HepG2 (cell line): ENCODE measurements around the gene ACOXL. TPM values are rescaled to one million over a fixed set of nuclear protein-coding genes. Genes with fewer than 3 reads are reported as not detected.

Experiments used
- ATAC-seq: fragments of 200-7000 bp; cut with Tn5 transposase; 3 replicates; pipeline ENCODE4 v1.9.1; 2020; ENCODE audit warnings: mild to moderate bottlenecking, moderate library complexity
- BruUV-seq: library from RNA; stranded (reverse); fragments of 400-500 nt; replicated peaks from 2 replicates; lab custom pipeline; 2021; lab: Mats Ljungman, UMichigan
- CTCF ChIA-PET: fragments of 300-600 bp; formaldehyde crosslinking; extraction: SDS; loops from one replicate; lab custom pipeline; 2021; ENCODE audit warnings: low total read pairs, inconsistent platforms, low intra/inter-chr PET ratio; lab: Yijun Ruan, JAX
- POLR2A ChIA-PET: fragments of 350-600 bp; sonication (Branson Sonifier 250); formaldehyde crosslinking; loops from one replicate; lab custom pipeline; 2020; ENCODE audit warnings: antibody characterized with exemption, inconsistent platforms; lab: Yijun Ruan, JAX
- DNase-seq: peaks from one replicate; pipeline ENCODE4 v3.0.0-alpha.2; 2015; ENCODE audit warnings: low spot score
- FAIRE-seq: peaks from 3 replicates; lab custom pipeline; 2011; peaks lifted over from hg19 to GRCh38; lab: Jason Lieb, UNC
- H2AFZ ChIP-seq: one replicate; pipeline ENCODE4 v1.6.1; 2011; ENCODE audit warnings: low read length, inconsistent platforms
- H3K27ac ChIP-seq: fragments of 300-600 bp; 3 replicates; pipeline ENCODE4 v1.8.0; 2011; ENCODE audit warnings: mixed run types, mild to moderate bottlenecking, mixed read lengths, low read length, inconsistent platforms; ENCODE audit not compliant: insufficient read depth; ENCODE audit errors: extremely low read length
- H3K27me3 ChIP-seq, 2 experiments: fragments of 200-600 bp in 1 of 2; 2 replicates in 1 of 2; 3 replicates in 1 of 2; pipeline versions ENCODE4 v1.6.0 to v1.8.0; 2011; ENCODE audit warnings: low read length in 2 of 2, mild to moderate bottlenecking in 2 of 2, moderate library complexity in 2 of 2, inconsistent platforms in 1 of 2; ENCODE audit not compliant: insufficient read depth in 2 of 2, control insufficient read depth in 1 of 2
- H3K36me3 ChIP-seq, 2 experiments: fragments of 200-600 bp in 1 of 2; replicated peaks in 1 of 2; 2 replicates in 1 of 2; 3 replicates in 1 of 2; pipeline versions ENCODE4 v1.5.1 to v1.8.0; 2011; ENCODE audit warnings: low read length in 2 of 2, inconsistent platforms in 1 of 2; ENCODE audit not compliant: insufficient read depth in 2 of 2, control insufficient read depth in 1 of 2
- H3K4me1 ChIP-seq: 2 replicates; pipeline ENCODE4 v1.5.1; 2012; ENCODE audit warnings: low read length, inconsistent platforms; ENCODE audit not compliant: insufficient read depth
- H3K4me2 ChIP-seq: 2 replicates; pipeline ENCODE4 v1.6.0; 2011; ENCODE audit warnings: low read depth, low read length, inconsistent platforms
- H3K4me3 ChIP-seq, 3 experiments: fragments of 200-600 bp in 1 of 3; sonication (generic), shearing (Covaris generic) in 1 of 3; replicated peaks in 1 of 3; 2 replicates each; pipeline ENCODE4 v1.5.1; 2011 to 2016; ENCODE audit warnings: low read length in 3 of 3, inconsistent platforms in 2 of 3, low read depth in 2 of 3, mild to moderate bottlenecking in 2 of 3, control low read depth in 1 of 3, mixed read lengths in 1 of 3; ENCODE audit not compliant: insufficient read depth in 1 of 3
- H3K79me2 ChIP-seq: one replicate; pipeline ENCODE4 v1.6.1; 2011; ENCODE audit warnings: low read length, inconsistent platforms; ENCODE audit not compliant: insufficient read depth
- H3K9ac ChIP-seq: 2 replicates; pipeline ENCODE4 v1.6.0; 2011; ENCODE audit warnings: mild to moderate bottlenecking, low read depth, low read length, inconsistent platforms; ENCODE audit not compliant: insufficient read depth
- H3K9me3 ChIP-seq: 2 replicates; pipeline ENCODE4 v1.5.1; 2012; ENCODE audit warnings: mild to moderate bottlenecking, low read length
- H4K20me1 ChIP-seq: 2 replicates; pipeline ENCODE4 v1.6.0; 2011; ENCODE audit warnings: inconsistent platforms, mild to moderate bottlenecking, low read length, moderate library complexity; ENCODE audit not compliant: insufficient read depth
- BHLHE40 ChIP-seq: IDR thresholded peaks from 2 replicates; pipeline ENCODE4 v1.6.1; 2011; ENCODE audit warnings: low read length, improper control_type of control experiment
- CSRNP2 ChIP-seq: sonication (generic); formaldehyde crosslinking; conservative IDR thresholded peaks from 2 replicates; pipeline ENCODE4 v1.8.0; 2022; ENCODE audit warnings: low read depth, missing genetic modification reagents
- EZH2 ChIP-seq: conservative IDR thresholded peaks from 2 replicates; pipeline ENCODE4 v1.6.1; 2012; ENCODE audit warnings: mild to moderate bottlenecking, low read depth, low read length, moderate library complexity
- HOXA7 ChIP-seq: sonication (generic); formaldehyde crosslinking; IDR thresholded peaks from 2 replicates; pipeline ENCODE4 v1.8.1; 2022; ENCODE audit warnings: mild to moderate bottlenecking, missing genetic modification reagents, moderate library complexity
- MXD4 ChIP-seq: IDR thresholded peaks from 2 replicates; pipeline ENCODE4 v1.6.1; 2016; ENCODE audit warnings: mild to moderate bottlenecking, missing biosample characterization, missing genetic modification reagents
- PRPF4 ChIP-seq: fragments of 200-400 bp; formaldehyde crosslinking; IDR thresholded peaks from 2 replicates; pipeline ENCODE4 v1.6.1; 2016; ENCODE audit warnings: low read length, low read depth; ENCODE audit not compliant: poor library complexity, severe bottlenecking
- SMC3 ChIP-seq: IDR thresholded peaks from 2 replicates; pipeline ENCODE4 v1.6.1; 2011; ENCODE audit warnings: low read length, improper control_type of control experiment
- ZFP62 ChIP-seq: sonication (generic); formaldehyde crosslinking; IDR thresholded peaks from 2 replicates; pipeline ENCODE4 v1.4.0; 2020; ENCODE audit warnings: missing genetic modification reagents
- ZIK1 ChIP-seq: sonication (generic); formaldehyde crosslinking; IDR thresholded peaks from 2 replicates; pipeline ENCODE4 v1.5.0; 2020; ENCODE audit warnings: mild to moderate bottlenecking, low read depth, missing genetic modification reagents, borderline replicate concordance
- ZNF546 ChIP-seq: sonication (generic); formaldehyde crosslinking; conservative IDR thresholded peaks from 2 replicates; pipeline ENCODE4 v1.8.1; 2023; ENCODE audit warnings: mild to moderate bottlenecking, missing genetic modification reagents
- ZNF629 ChIP-seq: sonication (generic); formaldehyde crosslinking; conservative IDR thresholded peaks from 2 replicates; pipeline ENCODE4 v1.5.0; 2020; ENCODE audit warnings: missing genetic modification reagents
- whole genome bisulfite sequencing: methylation state at CpG from one replicate; pipeline ENCODE4 v1.1.6; 2017; ENCODE audit warnings: low lambda C conversion rate; 5-methylcytosine and 5-hydroxymethylcytosine counted together
- in situ Hi-C: cut with HindIII; loops from 2 replicates; pipeline ENCODE4 v1.10.0; 2017; ENCODE audit warnings: low pct_unique_long_range_greater_than_20kb; ENCODE audit not compliant: extremely low pct_ligation_motif_present
- intact Hi-C: fragments of 100-400 bp; cut with micrococcal nuclease; formaldehyde crosslinking; loops from one replicate; pipeline ENCODE4 v1.10.0; 2022; ENCODE audit not compliant: unreplicated experiment
- polyA plus RNA-seq, 8 experiments: library from polyadenylated mRNA; depleted of rRNA in 3 of 8; stranded (reverse) in 7 of 8; unstranded in 1 of 8; fragments of >200 nt; fragmentation: Illumina TruSeq in 4 of 8; extraction: Trizol in 4 of 8; gene quantifications; 2 replicates each; pipeline versions ENCODE4 v1.2.1 to v1.2.3, GENCODE V29; 2011 to 2016; ENCODE audit warnings: low read depth in 4 of 8, missing spikeins in 1 of 8, mixed read lengths in 1 of 8; ENCODE audit not compliant: insufficient read depth in 1 of 8
- total RNA-seq, 5 experiments: library from RNA; depleted of rRNA; stranded (reverse); fragments of >200 nt; fragmentation: Illumina TruSeq; extraction: Trizol; gene quantifications; 2 replicates each; pipeline ENCODE4 v1.2.3, GENCODE V29; 2016; ENCODE audit warnings: low read depth in 1 of 5
- TF ChIP-seq, protein P1 (sequence below): sonication (generic); formaldehyde crosslinking; IDR thresholded peaks from 2 replicates; pipeline ENCODE4 v1.5.0; 2020; ENCODE audit warnings: mild to moderate bottlenecking, missing genetic modification reagents

ACOXL gene
- total and polyA plus RNA-seq, 2 of the 13 experiments (the other 11 are each of a cell fraction or from before 2014, with no cell fraction given) = not detected

DNA sequence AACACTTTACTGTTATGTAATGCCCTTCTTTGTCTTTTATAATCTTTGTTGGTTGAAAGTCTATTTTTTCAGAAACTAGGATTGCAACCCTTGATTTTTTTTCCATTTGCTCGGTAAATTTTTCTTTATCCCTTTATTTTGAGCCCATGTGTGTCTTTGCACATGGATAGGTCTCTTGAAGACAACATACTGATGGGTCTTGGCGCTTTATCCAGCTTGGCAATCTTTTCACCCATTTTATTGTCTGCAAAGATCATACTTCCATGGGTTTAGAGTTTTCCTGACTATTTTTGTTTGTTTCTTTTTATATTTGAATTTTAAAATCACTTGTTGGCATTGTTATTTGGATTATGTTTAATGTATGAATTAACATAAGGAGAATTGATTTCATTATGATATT lies 27.0 kb downstream of the ACOXL start:
- Histone ChIP-seq H3K9me3 (peaks cover 8% of the 10 kb centered on the region), H3K79me2 (no peaks in the 10 kb centered on the region), H4K20me1 (no peaks in the 10 kb centered on the region), H3K27me3 (no peaks in the 10 kb centered on the region), H3K27ac (no peak overlapping the region), H3K9ac (no peak overlapping the region), H3K4me3 (no peak overlapping the region), H2AFZ (no peak overlapping the region), H3K36me3 (no peaks in the 10 kb centered on the region), H3K4me1 (no peaks in the 10 kb centered on the region), H3K4me2 (no peak overlapping the region)
- FAIRE-seq (no peak), ATAC-seq (no peak), DNase-seq (no peak)
- ChIA-PET POLR2A (no interaction called here), CTCF (no interaction called here)
- BruUV-seq = no TSS peak
- intact Hi-C loops (no loop called here), in situ Hi-C loops (no loop called here)
- no peak for TF ChIP-seq EZH2
- TF ChIP-seq ZFP62 (CRISPR knock-in tag) = no peak
- no peak for TF ChIP-seq ZIK1 (CRISPR knock-in tag)
- no peak for TF ChIP-seq ZNF546 (CRISPR knock-in tag)
- TF ChIP-seq ZNF629 (CRISPR knock-in tag) = no peak
- TF ChIP-seq, protein P1, sequence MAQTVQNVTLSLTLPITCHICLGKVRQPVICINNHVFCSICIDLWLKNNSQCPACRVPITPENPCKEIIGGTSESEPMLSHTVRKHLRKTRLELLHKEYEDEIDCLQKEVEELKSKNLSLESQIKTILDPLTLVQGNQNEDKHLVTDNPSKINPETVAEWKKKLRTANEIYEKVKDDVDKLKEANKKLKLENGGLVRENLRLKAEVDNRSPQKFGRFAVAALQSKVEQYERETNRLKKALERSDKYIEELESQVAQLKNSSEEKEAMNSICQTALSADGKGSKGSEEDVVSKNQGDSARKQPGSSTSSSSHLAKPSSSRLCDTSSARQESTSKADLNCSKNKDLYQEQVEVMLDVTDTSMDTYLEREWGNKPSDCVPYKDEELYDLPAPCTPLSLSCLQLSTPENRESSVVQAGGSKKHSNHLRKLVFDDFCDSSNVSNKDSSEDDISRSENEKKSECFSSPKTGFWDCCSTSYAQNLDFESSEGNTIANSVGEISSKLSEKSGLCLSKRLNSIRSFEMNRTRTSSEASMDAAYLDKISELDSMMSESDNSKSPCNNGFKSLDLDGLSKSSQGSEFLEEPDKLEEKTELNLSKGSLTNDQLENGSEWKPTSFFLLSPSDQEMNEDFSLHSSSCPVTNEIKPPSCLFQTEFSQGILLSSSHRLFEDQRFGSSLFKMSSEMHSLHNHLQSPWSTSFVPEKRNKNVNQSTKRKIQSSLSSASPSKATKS = no peak
- no peak for TF ChIP-seq CSRNP2
- no peak for TF ChIP-seq PRPF4
- no peak for TF ChIP-seq SMC3
- TF ChIP-seq MXD4 (CRISPR knock-in tag) = no peak
- no peak for TF ChIP-seq HOXA7
- no peak for TF ChIP-seq BHLHE40
- WGBS = under 1% methylated on average over 2 of the region's 2 CpGs
